Tibial artery (tissue), 4 donors: ENCODE results near the gene GUSB.

Experiments used
- DNase-seq, 2 donors: peaks; one replicate each; pipeline ENCODE4 v3.0.0-alpha.2; 2019
- H3K27ac ChIP-seq, 2 donors: fragments of 200-600 bp; sonication (generic) in 1 of 2; 1 replicate in 1 of 2; 2 replicates in 1 of 2; pipeline ENCODE4 v1.5.1; 2018 to 2019; ENCODE audit warnings: mild to moderate bottlenecking in 1 of 2
- H3K27me3 ChIP-seq, 2 donors: fragments of 200-600 bp; sonication (generic) in 1 of 2; one replicate each; pipeline versions ENCODE4 v1.5.1 to v1.6.0; 2016 to 2019
- H3K36me3 ChIP-seq, 3 donors: fragments of 200-600 bp; sonication (generic) in 2 of 3; one replicate each; pipeline ENCODE4 v1.5.1; 2016 to 2019; ENCODE audit warnings: mild to moderate bottlenecking in 2 of 3
- H3K4me1 ChIP-seq, 4 donors: fragments of 200-600 bp; sonication (generic) in 2 of 4; 1 replicate in 3 of 4; 2 replicates in 1 of 4; pipeline ENCODE4 v1.5.1; 2016 to 2019
- H3K4me3 ChIP-seq, 2 donors: fragments of 200-600 bp; sonication (generic) in 1 of 2; 1 replicate in 1 of 2; 2 replicates in 1 of 2; pipeline ENCODE4 v1.5.1; 2018 to 2019; ENCODE audit warnings: mild to moderate bottlenecking in 2 of 2
- H3K9me3 ChIP-seq, 3 donors: fragments of 200-600 bp; sonication (generic) in 1 of 3; one replicate each; pipeline ENCODE4 v1.5.1; 2016 to 2019
- intact Hi-C: fragments of 100-400 bp; cut with DNase I; formaldehyde crosslinking; loops from one replicate; pipeline ENCODE4 v1.15.0; 2023; ENCODE audit warnings: low total_unique reads
- TF ChIP-seq, protein P1 (sequence below), 2 experiments: fragments of 200-600 bp in 1 of 2; fragments of 450-650 bp in 1 of 2; IDR thresholded peaks; one replicate each; pipeline ENCODE4 v1.5.1; 2017 to 2019; ENCODE audit warnings: antibody characterized with exemption in 2 of 2, mild to moderate bottlenecking in 1 of 2, moderate library complexity in 1 of 2

GUSB gene

DNA sequence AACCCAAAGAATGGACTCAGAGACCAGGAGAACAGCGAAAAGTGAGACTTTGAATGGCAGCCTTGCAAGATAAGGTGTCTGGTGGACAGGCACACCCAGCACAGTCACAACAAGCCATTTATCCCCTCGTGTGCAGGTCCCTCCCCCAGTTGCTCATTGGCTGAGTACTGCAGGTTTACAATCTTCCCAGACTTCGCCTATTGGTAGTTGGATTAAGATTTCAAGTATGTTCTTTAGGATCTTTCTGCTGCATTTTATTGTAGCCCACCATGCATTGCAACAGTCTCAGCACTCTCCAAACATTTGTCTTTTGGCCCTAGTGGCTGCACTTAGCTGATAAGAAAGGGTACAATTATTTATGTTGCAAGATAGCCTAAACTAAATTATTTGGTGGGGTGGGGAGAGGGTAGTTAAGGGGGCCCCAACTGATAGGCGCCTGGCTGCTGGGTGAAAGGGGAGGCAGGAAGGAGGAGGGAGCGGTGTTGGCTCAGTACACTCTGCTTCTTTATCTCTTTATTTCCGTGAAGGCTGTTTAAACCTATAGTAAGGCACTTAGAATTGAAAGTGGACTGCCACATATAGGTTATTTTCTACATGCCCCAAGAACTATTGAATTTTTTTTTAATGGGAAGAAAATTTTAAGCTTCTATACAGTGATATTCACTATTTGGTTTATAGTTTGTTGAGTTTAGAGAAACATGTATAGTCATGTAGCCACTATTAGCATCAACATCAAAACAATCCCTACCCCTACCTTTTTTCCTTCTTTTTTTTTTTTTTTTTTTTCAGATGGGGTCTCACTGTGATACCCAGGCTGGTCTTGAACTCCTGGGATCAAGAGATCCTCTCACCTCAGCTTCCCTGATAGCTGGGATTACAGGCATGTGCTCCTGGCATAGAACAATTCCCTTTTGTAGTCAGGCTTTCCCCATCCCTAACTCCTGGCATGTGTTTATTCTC lies 54.2 kb downstream of the GUSB start:
- Histone ChIP-seq H3K27ac (no peak overlapping the region), H3K4me1 (no peaks in the 10 kb centered on the region), H3K4me3 (no peak overlapping the region), H3K9me3 (no peaks in the 10 kb centered on the region), H3K27me3 (no peaks in the 10 kb centered on the region), H3K36me3 (no peaks in the 10 kb centered on the region)
- TF ChIP-seq, protein P1, sequence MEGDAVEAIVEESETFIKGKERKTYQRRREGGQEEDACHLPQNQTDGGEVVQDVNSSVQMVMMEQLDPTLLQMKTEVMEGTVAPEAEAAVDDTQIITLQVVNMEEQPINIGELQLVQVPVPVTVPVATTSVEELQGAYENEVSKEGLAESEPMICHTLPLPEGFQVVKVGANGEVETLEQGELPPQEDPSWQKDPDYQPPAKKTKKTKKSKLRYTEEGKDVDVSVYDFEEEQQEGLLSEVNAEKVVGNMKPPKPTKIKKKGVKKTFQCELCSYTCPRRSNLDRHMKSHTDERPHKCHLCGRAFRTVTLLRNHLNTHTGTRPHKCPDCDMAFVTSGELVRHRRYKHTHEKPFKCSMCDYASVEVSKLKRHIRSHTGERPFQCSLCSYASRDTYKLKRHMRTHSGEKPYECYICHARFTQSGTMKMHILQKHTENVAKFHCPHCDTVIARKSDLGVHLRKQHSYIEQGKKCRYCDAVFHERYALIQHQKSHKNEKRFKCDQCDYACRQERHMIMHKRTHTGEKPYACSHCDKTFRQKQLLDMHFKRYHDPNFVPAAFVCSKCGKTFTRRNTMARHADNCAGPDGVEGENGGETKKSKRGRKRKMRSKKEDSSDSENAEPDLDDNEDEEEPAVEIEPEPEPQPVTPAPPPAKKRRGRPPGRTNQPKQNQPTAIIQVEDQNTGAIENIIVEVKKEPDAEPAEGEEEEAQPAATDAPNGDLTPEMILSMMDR (IDR thresholded peaks at IDR 0.05): no peak
- no peak for DNase-seq
- intact Hi-C loops: no loop called here

DNA sequence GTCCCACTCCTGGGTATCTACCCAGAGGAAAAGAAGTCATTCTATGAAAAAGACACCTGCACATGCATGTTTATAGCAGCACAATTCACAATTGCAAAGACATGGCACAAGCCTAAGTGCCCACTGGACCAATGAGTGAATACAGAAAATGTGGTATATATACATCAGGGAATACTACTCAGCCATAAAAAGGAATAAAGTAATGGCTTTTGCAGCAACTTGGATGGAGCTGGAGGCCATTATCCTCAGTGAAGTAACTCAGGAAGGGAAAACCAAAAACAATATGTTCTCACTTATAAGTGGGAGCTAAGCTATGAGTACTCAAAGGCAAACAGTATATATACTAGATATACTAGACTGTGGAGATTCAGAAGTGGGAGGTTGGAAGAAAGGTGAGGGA lies 55.4 kb downstream of the GUSB start:
- H3K4me1 ChIP-seq: no peaks in the 10 kb centered on the region
- H3K27ac ChIP-seq: no peak overlapping the region
- H3K4me3 ChIP-seq: no peak overlapping the region
- H3K36me3 ChIP-seq: no peaks in the 10 kb centered on the region
- DNase-seq: no peak
- no peaks in the 10 kb centered on the region for H3K9me3 ChIP-seq
- TF ChIP-seq, protein P1 (IDR thresholded peaks at IDR 0.05): no peak
- intact Hi-C loops: no loop called here
- H3K27me3 ChIP-seq: no peaks in the 10 kb centered on the region

GRCh38 chr7:65925040-65925439 lies 57.0 kb downstream of the GUSB start:
- H3K27me3 ChIP-seq: no peaks in the 10 kb centered on the region
- H3K4me1 ChIP-seq: no peaks in the 10 kb centered on the region
- no peaks in the 10 kb centered on the region for H3K36me3 ChIP-seq
- intact Hi-C loops: no loop called here
- H3K27ac ChIP-seq: no peak overlapping the region
- no peaks in the 10 kb centered on the region for H3K9me3 ChIP-seq
- DNase-seq: no peak
- H3K4me3 ChIP-seq: no peak overlapping the region
- TF ChIP-seq, protein P1 (IDR thresholded peaks at IDR 0.05): no peak

- no peaks in the 10 kb centered on the region for H3K9me3 ChIP-seq
- DNase-seq: no peak
- H3K4me1 ChIP-seq: no peaks in the 10 kb centered on the region
- no peaks in the 10 kb centered on the region for H3K27me3 ChIP-seq
- no peak overlapping the region for H3K4me3 ChIP-seq
- H3K27ac ChIP-seq: no peak overlapping the region
- intact Hi-C loops: no loop called here
- TF ChIP-seq, protein P1 (IDR thresholded peaks at IDR 0.05): no peak
- no peaks in the 10 kb centered on the region for H3K36me3 ChIP-seq
Measured at GRCh38 chr7:65924193-65924592, 57.8 kb downstream of the GUSB start.

GRCh38 chr7:65923316-65923715 lies 58.7 kb downstream of the GUSB start:
- Histone ChIP-seq H3K4me1 (no peaks in the 10 kb centered on the region), H3K4me3 (no peak overlapping the region), H3K9me3 (no peaks in the 10 kb centered on the region), H3K27ac (no peak overlapping the region), H3K27me3 (no peaks in the 10 kb centered on the region), H3K36me3 (no peaks in the 10 kb centered on the region)
- no peak for DNase-seq
- intact Hi-C loops: no loop called here
- TF ChIP-seq, protein P1 (IDR thresholded peaks at IDR 0.05): no peak
